ENCODE results near the gene AKAP4.

The AKAP4 gene

DNA sequence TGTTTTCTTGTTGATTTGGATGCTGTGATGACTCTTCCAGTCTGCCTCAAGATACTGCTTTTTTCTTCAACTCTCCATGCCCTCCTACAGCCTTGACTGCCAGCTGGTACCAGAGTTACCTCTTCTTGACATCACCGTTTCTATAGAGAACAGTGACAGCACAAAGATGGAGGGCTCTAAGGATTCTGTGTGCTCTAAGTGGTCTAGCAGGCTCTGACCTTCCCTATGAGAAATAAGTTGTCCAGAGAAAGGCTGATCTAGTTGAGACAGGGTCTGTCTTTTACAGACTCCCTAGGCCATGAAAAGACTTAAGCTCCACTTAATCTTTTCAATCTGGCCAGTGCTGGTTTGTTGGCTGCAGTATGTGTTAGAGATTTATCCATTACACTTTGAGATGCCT, at the start of gene AKAP4:
AKAP4 (minus strand) TSS at position 101 of the 400 bp plus-strand sequence. CDS start 118 bp downstream, outside the sequence.
- DNase-seq (ENCODE audit: low spot score) = no peak

GRCh38 chrX:50211510-50211909, 10.7 kb upstream of the AKAP4 start:
- peak; percentile 76 for DNase-seq (ENCODE audit: low spot score)

- DNase-seq (ENCODE audit: low spot score) = peak; percentile 16
Measured at GRCh38 chrX:50206753-50207152, 5.9 kb upstream of the AKAP4 start.

- DNase-seq (ENCODE audit: low spot score) = peak; percentile 88
Measured at GRCh38 chrX:50204364-50204899, 3.6 kb upstream of the AKAP4 start, which contains the start of gene CCNB3. Gene CCNB3, plus strand, starts transcription at chrX:50204765. Its CDS starts 80,399 bp downstream, at chrX:50285164.

GRCh38 chrX:50202539-50202938, 1.7 kb upstream of the AKAP4 start:
- peak; percentile 43 for DNase-seq (ENCODE audit: low spot score)

GRCh38 chrX:50198348-50198747, 2.5 kb downstream of the AKAP4 start:
- no peak for DNase-seq (ENCODE audit: low spot score)

DNA sequence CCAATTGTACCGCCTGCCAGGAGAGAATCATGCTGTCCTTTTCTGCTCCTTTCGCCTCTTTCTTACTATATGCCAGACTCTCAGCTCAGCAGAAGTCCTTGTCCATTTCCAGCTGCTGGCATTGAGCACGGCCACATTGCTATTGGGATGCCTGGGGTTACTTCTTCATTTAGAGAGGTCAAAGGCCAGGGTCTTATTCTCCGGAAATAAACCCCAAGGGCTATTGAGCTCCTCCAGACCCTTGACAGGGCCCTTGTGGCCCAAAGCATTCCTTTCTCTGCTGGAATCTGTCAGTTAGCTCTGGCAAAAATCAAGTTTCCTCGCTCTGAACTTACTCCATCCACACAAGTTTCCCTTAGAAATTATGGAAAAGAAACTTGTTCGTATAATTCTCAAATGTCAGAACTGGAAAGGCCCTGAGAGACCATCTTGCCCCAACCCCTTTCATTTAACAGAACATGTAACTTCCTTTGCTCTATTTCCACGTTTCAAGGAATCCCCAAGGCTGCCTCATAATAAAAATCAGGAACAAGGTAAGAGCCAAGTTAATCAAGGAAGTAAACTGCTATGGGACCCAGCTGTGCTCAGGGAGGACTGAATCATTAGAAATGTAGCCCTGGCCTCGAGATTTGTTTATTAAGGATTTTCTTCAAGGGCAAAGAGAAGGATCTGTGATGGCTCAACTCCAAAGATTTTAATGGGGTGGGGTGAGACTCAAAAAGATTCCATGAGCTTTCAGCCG, 11.8 kb downstream of the AKAP4 start:
- DNase-seq (ENCODE audit: low spot score) = no peak

DNA sequence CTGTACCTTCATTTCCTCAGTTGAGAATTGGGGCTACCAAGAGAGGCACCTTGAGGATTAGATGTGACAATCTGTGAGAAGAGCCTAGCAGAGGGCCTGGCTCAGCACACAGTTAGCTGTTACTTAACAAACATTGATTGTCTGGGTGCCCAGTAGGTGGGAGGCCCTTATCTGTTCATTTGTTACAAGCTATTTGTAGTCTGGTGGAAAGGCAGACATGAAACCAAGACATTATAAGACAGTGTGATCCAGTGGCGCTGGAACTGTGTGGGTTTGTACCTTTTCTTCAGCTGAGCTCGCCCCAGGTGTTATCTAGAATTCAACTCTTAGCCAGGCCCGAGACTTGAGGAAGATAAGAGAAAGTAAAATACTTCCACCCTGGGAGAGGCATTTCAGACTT, 16.9 kb downstream of the AKAP4 start:
- no peak for DNase-seq (ENCODE audit: low spot score)

DNA sequence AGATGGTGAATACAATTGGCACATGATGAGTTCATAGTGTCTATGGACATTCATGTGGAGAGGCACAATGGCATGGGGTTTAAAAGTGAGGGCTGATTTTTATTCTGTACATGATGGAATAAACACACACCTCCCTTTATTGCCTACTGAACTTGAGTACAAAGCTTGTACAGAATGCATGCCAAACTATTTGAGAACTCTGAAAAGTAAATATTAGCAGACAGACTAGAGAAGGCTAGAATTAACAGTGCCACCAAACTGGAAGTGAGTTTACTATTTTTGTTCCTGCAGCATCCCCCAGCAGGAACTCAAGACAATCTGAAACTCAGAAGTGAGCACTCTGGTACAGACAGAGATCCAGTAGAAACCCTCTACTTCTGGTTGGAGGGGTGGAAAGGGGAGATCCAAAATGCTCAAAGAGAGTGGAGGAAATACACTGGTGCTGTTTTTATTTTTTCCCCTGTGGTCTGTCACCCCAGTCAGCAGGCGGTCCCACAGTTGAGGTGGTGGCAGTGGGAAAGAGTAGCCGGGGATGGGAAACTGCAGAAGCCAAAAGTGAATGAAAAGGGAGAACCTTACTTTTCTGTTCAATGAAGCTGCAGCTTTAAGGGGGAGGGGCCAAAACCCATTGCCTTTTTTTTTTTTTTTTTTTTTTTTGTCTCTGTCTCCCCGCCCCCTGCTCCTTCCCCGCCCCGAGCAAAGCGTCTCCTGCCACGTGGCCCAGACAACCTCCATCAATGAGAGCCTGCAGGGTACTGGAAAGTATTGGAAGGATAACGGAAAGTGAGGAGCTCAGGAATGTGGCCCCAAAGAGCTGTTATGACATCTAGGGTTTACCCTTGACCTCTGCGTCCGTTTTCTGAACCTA, 20.5 kb downstream of the AKAP4 start:
- no peak for DNase-seq (ENCODE audit: low spot score)

DNA sequence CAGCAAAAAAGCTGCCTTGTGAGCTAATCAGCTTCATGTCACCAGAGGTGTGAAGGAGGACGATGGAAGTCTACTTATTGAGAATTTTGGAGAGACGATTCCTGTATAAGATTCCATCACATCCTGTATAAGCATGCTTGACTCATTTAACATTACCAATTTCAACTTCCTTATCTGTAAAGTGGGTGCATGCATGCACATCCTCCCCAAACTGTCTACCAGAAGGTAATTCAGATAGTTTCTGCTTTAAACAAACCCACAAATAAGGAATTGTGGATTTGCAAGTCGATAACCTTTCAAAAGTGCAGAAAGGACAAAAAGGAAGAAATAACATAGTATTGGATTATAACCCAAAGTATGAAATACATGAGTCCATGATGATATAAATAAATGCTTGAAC, 31.1 kb downstream of the AKAP4 start:
- no peak for DNase-seq (ENCODE audit: low spot score)

- peak; percentile 24 for DNase-seq (ENCODE audit: low spot score)
Measured at GRCh38 chrX:50168241-50168687, 32.5 kb downstream of the AKAP4 start.

- no peak for DNase-seq (ENCODE audit: low spot score)
Measured at GRCh38 chrX:50167366-50167765, 33.4 kb downstream of the AKAP4 start.

GRCh38 chrX:50165727-50166126, 35.1 kb downstream of the AKAP4 start:
- no peak for DNase-seq (ENCODE audit: low spot score)

- DNase-seq (ENCODE audit: low spot score) = peak; percentile 43
Measured at GRCh38 chrX:50161127-50161526, 39.7 kb downstream of the AKAP4 start.

DNA sequence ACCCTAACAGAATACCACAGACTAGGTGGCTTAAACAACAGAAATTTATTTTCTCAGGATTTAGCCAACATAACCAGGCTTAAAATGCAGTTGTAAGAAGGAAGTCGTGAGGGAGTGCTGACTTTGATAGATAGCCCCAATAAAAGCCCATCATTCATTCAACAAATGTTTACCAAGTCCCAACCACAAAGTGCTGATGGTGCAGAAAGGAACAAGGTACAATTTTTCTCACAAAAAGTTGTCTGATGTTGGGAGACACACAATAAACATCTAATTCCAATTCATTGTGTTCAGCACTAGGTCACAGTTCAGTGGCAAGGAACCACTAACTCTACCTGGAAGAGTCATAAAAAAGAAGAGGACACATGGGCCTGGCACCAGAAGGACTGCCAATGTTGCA, 42.2 kb downstream of the AKAP4 start:
- no peak for DNase-seq (ENCODE audit: low spot score)

- peak; percentile 13 for DNase-seq (ENCODE audit: low spot score)
Measured at GRCh38 chrX:50157545-50158135, 43.2 kb downstream of the AKAP4 start.

DNA sequence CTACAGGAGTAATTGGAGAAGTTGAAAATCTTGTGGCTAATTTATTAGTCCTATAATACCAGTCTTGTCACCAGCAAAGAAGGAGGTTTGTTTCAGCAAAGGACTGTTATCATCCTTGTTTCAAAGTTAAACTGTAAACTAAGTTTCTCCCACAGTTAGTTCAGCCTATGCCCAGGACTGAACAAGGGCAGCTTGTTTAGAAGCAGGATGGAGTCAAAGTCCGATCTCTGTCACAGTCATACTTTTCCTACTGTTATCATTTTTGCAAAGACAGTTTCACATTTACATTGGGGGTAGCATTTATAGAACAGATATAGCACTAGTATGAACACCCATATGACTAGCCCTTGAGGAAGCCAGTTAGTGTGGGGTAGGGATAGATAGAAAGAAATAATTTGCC, 46.4 kb downstream of the AKAP4 start:
- DNase-seq (ENCODE audit: low spot score) = no peak

GRCh38 chrX:50152456-50152855, 48.4 kb downstream of the AKAP4 start:
- no peak for DNase-seq (ENCODE audit: low spot score)

- DNase-seq (ENCODE audit: low spot score) = no peak
Measured at GRCh38 chrX:50147972-50148371, 52.8 kb downstream of the AKAP4 start.

All from RKO (cell line).